Upper lobe of right lung (tissue), 1 donor: ENCODE data around the gene IFNA17. TPM values are rescaled to one million over a fixed set of nuclear protein-coding genes. Genes with fewer than 3 reads are reported as not detected.
A peak's percentile ranks its signal among the peaks of the same experiment; 100 is the strongest.
"Not testable (repeated sequence)": the region's sequence is repeated elsewhere in the genome, so short reads cannot be mapped to it uniquely, and the experiment has no call there.

Experiments used
- ATAC-seq: fragments of 200-7000 bp; cut with Tn5 transposase; one replicate; pipeline ENCODE4 v1.9.1; 2020; ENCODE audit warnings: mild to moderate bottlenecking, moderate library complexity
- DNase-seq: peaks from one replicate; pipeline ENCODE4 v3.0.0-alpha.2; 2020
- H3K27ac ChIP-seq: fragments of 200-600 bp; one replicate; pipeline ENCODE4 v1.8.0; 2022
- H3K27me3 ChIP-seq: fragments of 200-600 bp; one replicate; pipeline ENCODE4 v1.8.0; 2022; ENCODE audit warnings: mild to moderate bottlenecking
- H3K36me3 ChIP-seq: fragments of 200-600 bp; one replicate; pipeline ENCODE4 v1.8.0; 2022
- H3K4me1 ChIP-seq: fragments of 200-600 bp; one replicate; pipeline ENCODE4 v1.8.0; 2022
- H3K4me3 ChIP-seq: fragments of 200-600 bp; one replicate; pipeline ENCODE4 v1.8.0; 2022; ENCODE audit warnings: mild to moderate bottlenecking
- H3K9me3 ChIP-seq: fragments of 200-600 bp; one replicate; pipeline ENCODE4 v1.8.0; 2022
- intact Hi-C: fragments of 100-400 bp; cut with DNase I; formaldehyde crosslinking; loops from one replicate; pipeline ENCODE4 v1.11.0; 2022
- total RNA-seq: library from RNA; stranded (reverse); fragmentation: NEBNext Ultra II Directional; extraction: Animal tissue kit (Norgen Biotek cat#: 25700); gene quantifications from one replicate; pipeline ENCODE4 v1.2.1, GENCODE V29; 2021
- TF ChIP-seq, protein P1 (sequence below): fragments of 200-600 bp; IDR thresholded peaks from one replicate; pipeline ENCODE4 v1.8.0; 2022; ENCODE audit warnings: antibody characterized with exemption
- donor health status: DM: no; HTN: yes; CAD: no; lungs with severe emphysema.

Gene IFNA17
- total RNA-seq, 1 donor from 2014 or later, result not detected

GRCh38 chr9:21194867-21195776 is 32.9 kb downstream of the IFNA17 start:
- H3K36me3 ChIP-seq, DNase-seq, H3K4me1 ChIP-seq, H3K4me3 ChIP-seq, intact Hi-C loops, H3K27me3 ChIP-seq, H3K27ac ChIP-seq, H3K9me3 ChIP-seq: not testable (repeated sequence)
- ATAC-seq, result peak; percentile 90
- TF ChIP-seq, protein P1, sequence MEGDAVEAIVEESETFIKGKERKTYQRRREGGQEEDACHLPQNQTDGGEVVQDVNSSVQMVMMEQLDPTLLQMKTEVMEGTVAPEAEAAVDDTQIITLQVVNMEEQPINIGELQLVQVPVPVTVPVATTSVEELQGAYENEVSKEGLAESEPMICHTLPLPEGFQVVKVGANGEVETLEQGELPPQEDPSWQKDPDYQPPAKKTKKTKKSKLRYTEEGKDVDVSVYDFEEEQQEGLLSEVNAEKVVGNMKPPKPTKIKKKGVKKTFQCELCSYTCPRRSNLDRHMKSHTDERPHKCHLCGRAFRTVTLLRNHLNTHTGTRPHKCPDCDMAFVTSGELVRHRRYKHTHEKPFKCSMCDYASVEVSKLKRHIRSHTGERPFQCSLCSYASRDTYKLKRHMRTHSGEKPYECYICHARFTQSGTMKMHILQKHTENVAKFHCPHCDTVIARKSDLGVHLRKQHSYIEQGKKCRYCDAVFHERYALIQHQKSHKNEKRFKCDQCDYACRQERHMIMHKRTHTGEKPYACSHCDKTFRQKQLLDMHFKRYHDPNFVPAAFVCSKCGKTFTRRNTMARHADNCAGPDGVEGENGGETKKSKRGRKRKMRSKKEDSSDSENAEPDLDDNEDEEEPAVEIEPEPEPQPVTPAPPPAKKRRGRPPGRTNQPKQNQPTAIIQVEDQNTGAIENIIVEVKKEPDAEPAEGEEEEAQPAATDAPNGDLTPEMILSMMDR, result peak; percentile 71

DNA sequence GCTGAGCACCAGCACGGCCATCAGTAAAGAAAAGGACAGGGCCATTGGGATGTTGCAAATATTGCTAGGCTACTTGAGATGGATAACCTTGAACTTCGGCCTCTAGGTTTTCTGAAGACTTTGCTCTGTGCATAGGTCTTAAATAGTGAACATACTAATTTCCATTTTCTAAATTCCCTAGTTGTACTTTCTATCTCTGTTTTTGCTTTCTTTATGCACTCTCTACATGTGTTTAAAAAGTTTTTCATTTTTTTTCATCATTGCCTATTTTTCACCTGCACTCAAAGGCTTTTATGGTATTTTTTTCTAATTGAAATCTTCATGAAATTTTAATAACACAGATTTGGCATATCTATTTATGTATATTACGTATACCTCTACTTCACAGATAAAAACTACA is 40.5 kb downstream of the IFNA17 start, which contains the start of gene IFNA4:
Gene IFNA4 (minus strand): TSS at position 101 of the 400 bp plus-strand sequence. CDS start 56 bp downstream, at position 45.
- H3K36me3 ChIP-seq, DNase-seq, H3K4me1 ChIP-seq, H3K27me3 ChIP-seq, H3K9me3 ChIP-seq, intact Hi-C loops, H3K27ac ChIP-seq, H3K4me3 ChIP-seq, ATAC-seq: not testable (repeated sequence)

DNA sequence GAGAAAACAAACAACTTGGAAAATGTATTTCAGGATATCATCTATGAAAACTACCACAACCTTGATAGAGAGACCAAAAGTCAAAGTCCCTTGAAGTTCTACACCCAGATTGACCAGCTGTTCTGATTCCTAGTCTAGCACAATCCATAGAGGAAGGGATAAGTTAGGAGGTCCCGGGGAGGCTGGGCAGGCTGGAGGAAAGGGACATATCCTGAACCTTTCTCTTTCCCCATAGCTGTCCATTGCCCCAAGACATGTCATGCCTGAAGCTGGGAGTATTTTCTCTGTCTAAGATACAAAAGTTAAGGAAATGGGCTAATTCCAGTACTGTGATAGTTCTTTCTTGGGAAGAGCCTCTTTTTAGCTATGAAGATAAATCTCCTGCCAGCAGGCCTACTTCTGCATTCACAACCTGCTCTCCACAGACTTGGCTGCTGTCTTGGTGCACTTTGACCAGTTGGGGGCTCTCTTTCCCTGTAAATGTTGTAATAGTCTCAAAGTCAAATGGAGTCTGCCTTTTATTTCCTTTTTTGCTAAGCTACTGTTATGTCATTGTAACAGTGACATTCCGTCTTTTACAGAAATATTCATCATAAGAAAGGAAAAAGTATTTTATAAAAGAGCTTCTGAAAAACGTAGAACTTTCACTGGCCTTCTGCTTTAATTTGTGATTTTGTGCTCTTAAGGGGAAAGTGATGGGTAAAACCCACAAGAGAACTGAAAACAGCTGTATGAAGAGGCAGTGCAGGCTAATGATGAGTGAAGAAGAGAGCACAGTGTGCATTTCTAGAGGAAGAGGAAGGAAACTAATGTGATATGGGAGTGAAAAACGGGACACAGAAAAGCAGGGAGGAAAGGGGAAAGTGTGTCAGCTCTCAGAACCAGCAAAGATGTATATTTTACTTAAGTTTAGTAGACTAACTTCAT is 44.9 kb downstream of the IFNA17 start:
- H3K36me3 ChIP-seq, H3K4me1 ChIP-seq, H3K9me3 ChIP-seq, DNase-seq, H3K27ac ChIP-seq, H3K4me3 ChIP-seq, H3K27me3 ChIP-seq, intact Hi-C loops: not testable (repeated sequence)
- ATAC-seq, result peak; percentile 90
- TF ChIP-seq, protein P1, result peak; percentile 50

Other genes starting within 250 kb of the IFNA17 start
- gene HACD4, start 196.6 kb downstream of the IFNA17 start, total RNA-seq, result 10.6 TPM
- gene IFNB1, start 150.3 kb downstream of the IFNA17 start, total RNA-seq, result not detected
- gene IFNW1, start 86.4 kb downstream of the IFNA17 start, total RNA-seq, result not detected
- gene IFNA21, start 61.6 kb downstream of the IFNA17 start, total RNA-seq, result not detected
- gene IFNA4, start 40.6 kb downstream of the IFNA17 start, total RNA-seq, result not detected
- gene IFNA7, start 26.0 kb downstream of the IFNA17 start, total RNA-seq, result not detected
- gene IFNA10, start 21.1 kb downstream of the IFNA17 start, total RNA-seq, result not detected
- gene IFNA16, start 10.9 kb downstream of the IFNA17 start, total RNA-seq, result not detected
- gene IFNA14, start 11.8 kb upstream of the IFNA17 start, total RNA-seq, result not detected
- gene IFNA5, start 77.1 kb upstream of the IFNA17 start, total RNA-seq, result not detected
- 22.2 TPM for gene KLHL9, start 107.2 kb upstream of the IFNA17 start, total RNA-seq
- gene IFNA6, start 122.7 kb upstream of the IFNA17 start, total RNA-seq, result not detected
- not detected for gene IFNA13, start 139.8 kb upstream of the IFNA17 start, total RNA-seq
- not detected for gene IFNA2, start 157.2 kb upstream of the IFNA17 start, total RNA-seq
- gene IFNA8, start 180.9 kb upstream of the IFNA17 start, total RNA-seq, result not detected
- not detected for gene IFNA1, start 212.2 kb upstream of the IFNA17 start, total RNA-seq